H1 (cell line): ENCODE results near the gene STAMBPL1. TPM values are rescaled to one million over a fixed set of nuclear protein-coding genes. Genes with fewer than 3 reads are reported as not detected.

Source experiments
- CTCF ChIA-PET: fragments of 300-600 bp; sonication (Branson Sonifier 250); formaldehyde crosslinking; loops from one replicate; lab custom pipeline; 2021; ENCODE audit not compliant: partially characterized antibody; lab: Charles Lee
- POLR2A ChIA-PET: fragments of 300-600 bp; sonication (Branson Sonifier 250); formaldehyde crosslinking; loops from one replicate; lab custom pipeline; 2021; ENCODE audit warnings: inconsistent platforms; ENCODE audit not compliant: partially characterized antibody; lab: Charles Lee
- DNase-seq, 2 experiments: peaks; one replicate each; pipeline versions ENCODE4 v3.0.0 to v3.0.0-alpha.2; 2010 to 2022; ENCODE audit warnings: low spot score in 2 of 2, low read depth in 1 of 2, mixed read lengths in 1 of 2
- FAIRE-seq: peaks from 2 replicates; lab custom pipeline; 2011; peaks lifted over from hg19 to GRCh38; lab: Jason Lieb, UNC
- H2AFZ ChIP-seq: 2 replicates; pipeline ENCODE4 v1.8.1; 2012; ENCODE audit warnings: low read length, inconsistent platforms
- H2AK5ac ChIP-seq: 2 replicates; pipeline ENCODE4 v1.6.1; 2013; ENCODE audit warnings: low read depth, low read length
- H2BK120ac ChIP-seq: replicated peaks from 2 replicates; pipeline ENCODE3; 2013; ENCODE audit warnings: low read depth, low read length, inconsistent platforms
- H2BK12ac ChIP-seq: 2 replicates; pipeline ENCODE4 v1.6.1; 2013; ENCODE audit warnings: low read depth, low read length
- H2BK15ac ChIP-seq: 2 replicates; pipeline ENCODE4 v1.6.1; 2013; ENCODE audit warnings: low read length
- H2BK20ac ChIP-seq: 2 replicates; pipeline ENCODE4 v1.6.1; 2013; ENCODE audit warnings: low read length
- H2BK5ac ChIP-seq: 2 replicates; pipeline ENCODE4 v1.6.1; 2013; ENCODE audit warnings: low read depth, low read length
- H3K14ac ChIP-seq: 2 replicates; pipeline ENCODE4 v1.6.1; 2013; ENCODE audit warnings: inconsistent platforms; ENCODE audit not compliant: insufficient read length
- H3K18ac ChIP-seq: 2 replicates; pipeline ENCODE4 v1.6.1; 2013; ENCODE audit warnings: low read length; ENCODE audit errors: extremely low read depth
- H3K23ac ChIP-seq: 2 replicates; pipeline ENCODE4 v1.6.1; 2013; ENCODE audit warnings: inconsistent platforms; ENCODE audit not compliant: insufficient read length
- H3K23me2 ChIP-seq: 2 replicates; pipeline ENCODE4 v1.6.1; 2013; ENCODE audit warnings: low read depth, low read length
- H3K27ac ChIP-seq: 2 replicates; pipeline ENCODE4 v1.6.1; 2011; ENCODE audit warnings: low read depth, low read length, inconsistent platforms
- H3K27me3 ChIP-seq, 4 experiments: replicated peaks in 1 of 4; 1 replicate in 1 of 4; 2 replicates in 3 of 4; pipeline versions ENCODE4 v1.6.1 to v1.8.1; 2011 to 2013; ENCODE audit warnings: low read length in 3 of 4, mild to moderate bottlenecking in 3 of 4, inconsistent platforms in 2 of 4, mixed read lengths in 2 of 4, moderate library complexity in 1 of 4; ENCODE audit not compliant: control insufficient read depth in 3 of 4, insufficient read depth in 3 of 4; ENCODE audit errors: extremely low read depth in 1 of 4
- H3K36me3 ChIP-seq, 4 experiments: 2 replicates each; pipeline versions ENCODE4 v1.6.1 to v1.8.1; 2011 to 2013; ENCODE audit warnings: mild to moderate bottlenecking in 4 of 4, low read length in 3 of 4, moderate library complexity in 2 of 4, control low read depth in 1 of 4, inconsistent platforms in 1 of 4; ENCODE audit not compliant: insufficient read depth in 4 of 4, control insufficient read depth in 2 of 4
- H3K4ac ChIP-seq: replicated peaks from 2 replicates; pipeline ENCODE3; 2013; ENCODE audit warnings: low read length, low read depth, mixed read lengths, inconsistent platforms; ENCODE audit not compliant: insufficient read length
- H3K4me1 ChIP-seq, 4 experiments: replicated peaks in 1 of 4; 1 replicate in 1 of 4; 2 replicates in 3 of 4; pipeline versions ENCODE4 v1.6.1 to v1.8.1; 2011 to 2013; ENCODE audit warnings: low read length in 3 of 4, inconsistent platforms in 2 of 4, mixed read lengths in 1 of 4; ENCODE audit not compliant: insufficient read depth in 4 of 4, control insufficient read depth in 3 of 4
- H3K4me2 ChIP-seq, 2 experiments: 2 replicates each; pipeline versions ENCODE4 v1.6.1 to v1.8.1; 2011 to 2013; ENCODE audit warnings: low read depth in 2 of 2, low read length in 2 of 2, control low read depth in 1 of 2, inconsistent platforms in 1 of 2, mild to moderate bottlenecking in 1 of 2; ENCODE audit not compliant: insufficient read depth in 1 of 2
- H3K4me3 ChIP-seq, 4 experiments: fragments of 200-600, 300-600 bp in 1 of 4; sonication (generic), shearing (Covaris generic), sonication (Bioruptor Twin) in 1 of 4; 2 replicates each; pipeline versions ENCODE4 v1.5.1 to v1.8.1; 2011 to 2016; ENCODE audit warnings: low read length in 4 of 4, low read depth in 3 of 4, control low read depth in 2 of 4, inconsistent platforms in 2 of 4, mild to moderate bottlenecking in 2 of 4, mixed read lengths in 1 of 4, moderate library complexity in 1 of 4; ENCODE audit not compliant: insufficient read depth in 2 of 4; ENCODE audit errors: extremely low read depth in 1 of 4
- H3K56ac ChIP-seq: replicated peaks from 2 replicates; pipeline ENCODE3; 2013; ENCODE audit warnings: low read depth, mild to moderate bottlenecking, mixed read lengths, low read length, inconsistent platforms; ENCODE audit not compliant: insufficient read length
- H3K79me1 ChIP-seq: 2 replicates; pipeline ENCODE4 v1.6.1; 2013; ENCODE audit warnings: low read depth, low read length, control low read depth
- H3K79me2 ChIP-seq, 2 experiments: 2 replicates each; pipeline versions ENCODE4 v1.6.1 to v1.8.1; 2012 to 2013; ENCODE audit warnings: low read length in 2 of 2, mild to moderate bottlenecking in 2 of 2, inconsistent platforms in 1 of 2; ENCODE audit not compliant: insufficient read depth in 2 of 2, control insufficient read depth in 1 of 2
- H3K9ac ChIP-seq, 4 experiments: replicated peaks in 1 of 4; 1 replicate in 1 of 4; 2 replicates in 3 of 4; pipeline versions ENCODE4 v1.6.1 to v1.8.1; 2011 to 2013; ENCODE audit warnings: low read depth in 3 of 4, low read length in 3 of 4, control low read depth in 2 of 4, mild to moderate bottlenecking in 2 of 4, moderate library complexity in 2 of 4, inconsistent platforms in 1 of 4; ENCODE audit errors: extremely low read depth in 1 of 4
- H3K9me3 ChIP-seq, 2 experiments: 2 replicates each; pipeline versions ENCODE4 v1.6.1 to v1.8.1; 2012 to 2013; ENCODE audit warnings: mild to moderate bottlenecking in 2 of 2, moderate library complexity in 2 of 2, control low read depth in 1 of 2, inconsistent platforms in 1 of 2, low read depth in 1 of 2, low read length in 1 of 2, mixed read lengths in 1 of 2; ENCODE audit not compliant: insufficient read depth in 2 of 2
- H4K20me1 ChIP-seq, 2 experiments: replicated peaks in 1 of 2; 2 replicates each; pipeline versions ENCODE3 to v1.8.1; 2011 to 2013; ENCODE audit warnings: inconsistent platforms in 2 of 2, low read length in 2 of 2, mild to moderate bottlenecking in 1 of 2; ENCODE audit not compliant: insufficient read depth in 2 of 2, control insufficient read depth in 1 of 2
- H4K5ac ChIP-seq: 2 replicates; pipeline ENCODE4 v1.6.1; 2013; ENCODE audit warnings: low read length, low read depth, mixed read lengths, inconsistent platforms; ENCODE audit not compliant: insufficient read length
- H4K8ac ChIP-seq: 2 replicates; pipeline ENCODE4 v1.8.0; 2013; ENCODE audit warnings: mild to moderate bottlenecking, moderate library complexity, low read length, inconsistent platforms; ENCODE audit not compliant: insufficient read depth; ENCODE audit errors: extremely low read depth
- H4K91ac ChIP-seq: replicated peaks from 2 replicates; pipeline ENCODE3; 2013; ENCODE audit warnings: low read length, mixed read lengths, inconsistent platforms; ENCODE audit not compliant: insufficient read length
- ASH2L ChIP-seq: fragments of 200-600, 300-600 bp; sonication (generic); IDR thresholded peaks from one replicate; pipeline ENCODE4 v1.7.1; 2017; ENCODE audit warnings: low read length
- CTCF ChIP-seq, 3 experiments: IDR thresholded peaks; 1 replicate in 2 of 3; 2 replicates in 1 of 3; pipeline versions ENCODE4 v1.5.1 to v1.6.1; 2011; ENCODE audit warnings: low read length in 3 of 3, mild to moderate bottlenecking in 3 of 3, inconsistent platforms in 2 of 3, low read depth in 1 of 3, moderate library complexity in 1 of 3; ENCODE audit not compliant: insufficient read depth in 1 of 3; ENCODE audit errors: control extremely low read depth in 1 of 3
- POU5F1 ChIP-seq: IDR thresholded peaks from 2 replicates; pipeline ENCODE4 v1.6.1; 2011; ENCODE audit warnings: low read depth, mild to moderate bottlenecking, low read length, moderate library complexity
- RBBP5 ChIP-seq: IDR thresholded peaks from 2 replicates; pipeline ENCODE4 v1.7.1; 2012; ENCODE audit warnings: low read depth, mild to moderate bottlenecking, inconsistent platforms, low read length, moderate library complexity, borderline replicate concordance
- WGBS, 2 experiments: shearing (Covaris generic) in 1 of 2; methylation state at CpG; one replicate each; pipeline versions ENCODE4 v1.1.6 to v1.1.7; 2013 to 2015; ENCODE audit warnings: low lambda C conversion rate in 2 of 2, mixed read lengths in 2 of 2, inconsistent platforms in 1 of 2, low coverage in 1 of 2, missing lambda C conversion rate in 1 of 2; ENCODE audit not compliant: insufficient replicate concordance in 2 of 2, insufficient coverage in 1 of 2, insufficient read length in 1 of 2; ENCODE audit errors: extremely low coverage in 1 of 2, missing lambda C conversion rate in 1 of 2; 5-methylcytosine and 5-hydroxymethylcytosine counted together
- polyA plus RNA-seq, 7 experiments: library from polyadenylated mRNA; depleted of rRNA in 3 of 7; stranded (reverse) in 5 of 7; unstranded in 2 of 7; fragments of >200 nt in 5 of 7; fragments of 200-250 nt in 2 of 7; gene quantifications; 1 replicate in 5 of 7; 2 replicates in 1 of 7; 4 replicates in 1 of 7; pipeline versions ENCODE4 v1.2.1 to v1.2.3, GENCODE V29; 2011 to 2013; ENCODE audit warnings: missing spikeins in 2 of 7, mixed read lengths in 2 of 7
- total RNA-seq: library from RNA; stranded (reverse); fragmentation: NEBNext Ultra II Directional; extraction: Animal tissue kit (Norgen Biotek cat#: 25700); gene quantifications from 2 replicates; pipeline ENCODE4 v1.2.1, GENCODE V29; 2021

Gene STAMBPL1
- total and polyA plus RNA-seq, 2 of the 8 experiments (the other 6 are each of a cell fraction or from before 2014, with no cell fraction given) = 5.5 TPM

GRCh38 chr10:88920198-88920597, 40.2 kb downstream of the STAMBPL1 start:
- TF ChIP-seq ASH2L (no peak), POU5F1 (no peak), CTCF (IDR thresholded peaks at IDR 0.05; ENCODE audit: control extremely low read depth in 1 of 3, insufficient read depth in 1 of 3, low read depth in 1 of 3, low read length in 3 of 3) (no peak), RBBP5 (no peak)
- Histone ChIP-seq H3K9ac (no peak overlapping the region), H3K23me2 (no peaks in the 10 kb centered on the region), H2AFZ (no peak overlapping the region), H3K27me3 (no peaks in the 10 kb centered on the region), H4K91ac (no peak overlapping the region), H4K20me1 (no peaks in the 10 kb centered on the region), H4K5ac (no peak overlapping the region), H2BK12ac (no peak overlapping the region), H3K23ac (no peak overlapping the region), H3K79me2 (no peaks in the 10 kb centered on the region), H3K4ac (no peak overlapping the region), H3K18ac (no peak overlapping the region), H3K4me2 (no peak overlapping the region), H3K36me3 (no peaks in the 10 kb centered on the region), H3K79me1 (no peaks in the 10 kb centered on the region), H2BK20ac (no peak overlapping the region), H4K8ac (no peak overlapping the region), H3K9me3 (no peaks in the 10 kb centered on the region), H3K4me3 (no peak overlapping the region), H3K27ac (no peak overlapping the region), H2BK15ac (no peak overlapping the region), H2AK5ac (no peak overlapping the region), H2BK5ac (no peak overlapping the region), H3K56ac (no peak overlapping the region), H3K4me1 (no peaks in the 10 kb centered on the region), H2BK120ac (no peak overlapping the region), H3K14ac (no peak overlapping the region)
- ChIA-PET CTCF (interaction anchor here (0.6 to 3.1 kb wide), 5 partner anchors 9 to 192 kb away, joined by 3 to 23 read pairs (median 4); no protein-coding TSS in a partner anchor), POLR2A (no interaction called here)
- DNase-seq (no peak), FAIRE-seq (no peak)
- 39% methylated on average over 2 of the region's 2 CpGs; no CpG with 5 or more reads in 1 of the 2 experiments for WGBS, 2 experiments
